Activated CD4-positive, alpha-beta T cell treated with anti-CD3 and anti-CD28 coated beads, Interleukin-2, Interleukin-6, amounts not matched to agents 100 ng/mL and 50 ng/mL, durations not matched to agents 16 hours and 8 hours (primary cell): ENCODE results near the gene GJD4.

Source experiments
- DNase-seq: peaks from one replicate; pipeline ENCODE4 v3.0.0-alpha.2; 2020

Gene GJD4

GRCh38 chr10:35632027-35632426 is 26.9 kb downstream of the GJD4 start:
- no peak for DNase-seq

- no peak for DNase-seq
Observed at GRCh38 chr10:35633006-35633980, 28.2 kb downstream of the GJD4 start.

- DNase-seq = peak; percentile 74
Observed at GRCh38 chr10:35635576-35635975, 30.4 kb downstream of the GJD4 start.

GRCh38 chr10:35636956-35637355 is 31.8 kb downstream of the GJD4 start:
- DNase-seq = no peak

GRCh38 chr10:35637462-35637861 is 32.3 kb downstream of the GJD4 start:
- no peak for DNase-seq

- no peak for DNase-seq
Observed at GRCh38 chr10:35638101-35638500, 33.0 kb downstream of the GJD4 start.

GRCh38 chr10:35639021-35639727 is 34.0 kb downstream of the GJD4 start:
- no peak for DNase-seq

GRCh38 chr10:35639728-35640401 is 34.7 kb downstream of the GJD4 start:
- no peak for DNase-seq

GRCh38 chr10:35640474-35640873 is 35.3 kb downstream of the GJD4 start:
- peak; percentile 56 for DNase-seq

- peak; percentile 65 for DNase-seq
Observed at GRCh38 chr10:35640951-35641675, 36.0 kb downstream of the GJD4 start.

GRCh38 chr10:35641676-35642034 is 36.5 kb downstream of the GJD4 start:
- no peak for DNase-seq

GRCh38 chr10:35642035-35642792 is 37.1 kb downstream of the GJD4 start, which contains the start of gene FZD8:
FZD8 (minus strand) TSS chr10:35642296; CDS start chr10:35641429, 867 bp downstream.
- peak; percentile 81 for DNase-seq

- DNase-seq = no peak
Observed at GRCh38 chr10:35642793-35643114, 37.6 kb downstream of the GJD4 start.

- no peak for DNase-seq
Observed at GRCh38 chr10:35643151-35644049, 38.3 kb downstream of the GJD4 start.

- no peak for DNase-seq
Observed at GRCh38 chr10:35644050-35644950, 39.2 kb downstream of the GJD4 start.

GRCh38 chr10:35650894-35651293 is 45.8 kb downstream of the GJD4 start:
- no peak for DNase-seq

GRCh38 chr10:35652824-35653223 is 47.7 kb downstream of the GJD4 start:
- DNase-seq = no peak

GRCh38 chr10:35657621-35658020 is 52.5 kb downstream of the GJD4 start:
- DNase-seq = no peak
